ENCODE data around the gene ZNF428.
A peak's percentile ranks its signal among the peaks of the same experiment; 100 is the strongest.
"Not testable (repeated sequence)": the region's sequence is repeated elsewhere in the genome, so short reads cannot be mapped to it uniquely, and the experiment has no call there.

Gene ZNF428

GRCh38 chr19:43605875-43606568, 13.4 kb downstream of the ZNF428 start:
- in situ Hi-C loops (cut with HindIII; ENCODE audit: low pct_ligation_motif_present, low sequenced_read_pairs): no loop called here
- Histone ChIP-seq H3K36me3 (replicated peaks) (peaks cover 11% of the 10 kb centered on the region), H3K4me3 (ENCODE audit: low read depth, low read length) (no peak overlapping the region), H3K27ac (no peak overlapping the region), H3K27me3 (replicated peaks) (no peaks in the 10 kb centered on the region)
- TF ChIP-seq CTCF (IDR thresholded peaks at IDR 0.05; ENCODE audit: low read depth, low read length, missing control alignments): no peak
- no peak for DNase-seq

- H3K36me3 ChIP-seq (replicated peaks); H3K27me3 ChIP-seq (replicated peaks); H3K4me3 ChIP-seq (ENCODE audit: low read depth, low read length); DNase-seq; in situ Hi-C loops (cut with HindIII; ENCODE audit: low pct_ligation_motif_present, low sequenced_read_pairs); H3K27ac ChIP-seq: not testable (repeated sequence)
These were observed 19.1 kb downstream of the ZNF428 start for GRCh38 chr19:43600326-43600725.

GRCh38 chr19:43599635-43600295, 19.7 kb downstream of the ZNF428 start:
- no peak overlapping the region for H3K4me3 ChIP-seq (ENCODE audit: low read depth, low read length)
- peaks cover 6% of the 10 kb centered on the region for H3K36me3 ChIP-seq (replicated peaks)
- TF ChIP-seq CTCF (IDR thresholded peaks at IDR 0.05; ENCODE audit: low read depth, low read length, missing control alignments): peak; percentile 16
- in situ Hi-C loops (cut with HindIII; ENCODE audit: low pct_ligation_motif_present, low sequenced_read_pairs): no loop called here
- no peaks in the 10 kb centered on the region for H3K27me3 ChIP-seq (replicated peaks)
- H3K27ac ChIP-seq: no peak overlapping the region
- DNase-seq: no peak

- H3K27me3 ChIP-seq (replicated peaks): no peaks in the 10 kb centered on the region
- H3K36me3 ChIP-seq (replicated peaks): peaks cover 12% of the 10 kb centered on the region
- no peak for DNase-seq
- no peak overlapping the region for H3K4me3 ChIP-seq (ENCODE audit: low read depth, low read length)
- no peak overlapping the region for H3K27ac ChIP-seq
- in situ Hi-C loops (cut with HindIII; ENCODE audit: low pct_ligation_motif_present, low sequenced_read_pairs): no loop called here
- no peak for TF ChIP-seq CTCF (IDR thresholded peaks at IDR 0.05; ENCODE audit: low read depth, low read length, missing control alignments)
These were observed 20.8 kb downstream of the ZNF428 start for GRCh38 chr19:43598445-43599240.

- no peaks in the 10 kb centered on the region for H3K27me3 ChIP-seq (replicated peaks)
- peaks cover 17% of the 10 kb centered on the region for H3K36me3 ChIP-seq (replicated peaks)
- in situ Hi-C loops (cut with HindIII; ENCODE audit: low pct_ligation_motif_present, low sequenced_read_pairs): no loop called here
- DNase-seq: no peak
- no peak overlapping the region for H3K4me3 ChIP-seq (ENCODE audit: low read depth, low read length)
- no peak overlapping the region for H3K27ac ChIP-seq
- no peak for TF ChIP-seq CTCF (IDR thresholded peaks at IDR 0.05; ENCODE audit: low read depth, low read length, missing control alignments)
These were observed 21.6 kb downstream of the ZNF428 start for GRCh38 chr19:43597876-43598275.

GRCh38 chr19:43596842-43597461, 22.5 kb downstream of the ZNF428 start:
- no peaks in the 10 kb centered on the region for H3K27me3 ChIP-seq (replicated peaks)
- peaks cover 26% of the 10 kb centered on the region for H3K36me3 ChIP-seq (replicated peaks)
- no peak for DNase-seq
- in situ Hi-C loops (cut with HindIII; ENCODE audit: low pct_ligation_motif_present, low sequenced_read_pairs): no loop called here
- no peak for TF ChIP-seq CTCF (IDR thresholded peaks at IDR 0.05; ENCODE audit: low read depth, low read length, missing control alignments)
- H3K4me3 ChIP-seq (ENCODE audit: low read depth, low read length): peak overlapping the region; percentile 83
- peak overlapping the region; percentile 100 for H3K27ac ChIP-seq
